GM12864 (cell line): ENCODE results near the gene CHRNA3.

ENCODE experiments used
- DNase-seq: peaks from one replicate; pipeline ENCODE4 v3.0.0-alpha.2; 2011; ENCODE audit warnings: low read depth
- H3K4me3 ChIP-seq: 2 replicates; pipeline ENCODE4 v1.5.1; 2011; ENCODE audit warnings: mild to moderate bottlenecking, low read depth, low read length, control low read depth
- CTCF ChIP-seq: IDR thresholded peaks from 2 replicates; pipeline ENCODE4 v1.5.1; 2011; ENCODE audit warnings: low read depth, mild to moderate bottlenecking, moderate library complexity, low read length, control low read depth, inconsistent platforms; ENCODE audit errors: missing control alignments

CHRNA3 gene

GRCh38 chr15:78637776-78638435, 17.1 kb upstream of the CHRNA3 start:
- H3K4me3 ChIP-seq, result no peak overlapping the region
- no peak for TF ChIP-seq CTCF
- no peak for DNase-seq

- H3K4me3 ChIP-seq, result no peak overlapping the region
- DNase-seq, result no peak
- no peak for TF ChIP-seq CTCF
Observed at GRCh38 chr15:78636378-78636859, 15.6 kb upstream of the CHRNA3 start.

DNA sequence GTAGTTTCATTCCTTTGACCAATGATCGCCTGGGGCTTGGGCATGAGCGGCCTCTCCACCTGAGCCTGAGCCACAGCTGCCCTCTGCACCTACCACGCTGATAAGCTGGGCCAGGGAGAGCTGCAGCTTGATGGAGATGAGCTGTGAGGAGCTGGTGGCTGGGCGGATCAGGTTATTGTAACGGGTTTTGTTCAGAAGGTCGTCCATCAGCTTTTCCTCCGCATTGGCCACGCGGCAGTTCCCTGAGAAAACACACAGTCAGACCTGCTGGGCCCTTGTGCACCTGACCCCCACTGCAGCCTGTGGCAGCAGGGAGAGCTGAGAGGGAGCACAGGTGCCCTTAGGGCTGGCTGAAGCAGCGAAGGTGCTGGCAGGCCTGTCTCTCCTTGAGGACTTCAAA, 14.6 kb upstream of the CHRNA3 start:
- no peak for DNase-seq
- no peak for TF ChIP-seq CTCF

DNA sequence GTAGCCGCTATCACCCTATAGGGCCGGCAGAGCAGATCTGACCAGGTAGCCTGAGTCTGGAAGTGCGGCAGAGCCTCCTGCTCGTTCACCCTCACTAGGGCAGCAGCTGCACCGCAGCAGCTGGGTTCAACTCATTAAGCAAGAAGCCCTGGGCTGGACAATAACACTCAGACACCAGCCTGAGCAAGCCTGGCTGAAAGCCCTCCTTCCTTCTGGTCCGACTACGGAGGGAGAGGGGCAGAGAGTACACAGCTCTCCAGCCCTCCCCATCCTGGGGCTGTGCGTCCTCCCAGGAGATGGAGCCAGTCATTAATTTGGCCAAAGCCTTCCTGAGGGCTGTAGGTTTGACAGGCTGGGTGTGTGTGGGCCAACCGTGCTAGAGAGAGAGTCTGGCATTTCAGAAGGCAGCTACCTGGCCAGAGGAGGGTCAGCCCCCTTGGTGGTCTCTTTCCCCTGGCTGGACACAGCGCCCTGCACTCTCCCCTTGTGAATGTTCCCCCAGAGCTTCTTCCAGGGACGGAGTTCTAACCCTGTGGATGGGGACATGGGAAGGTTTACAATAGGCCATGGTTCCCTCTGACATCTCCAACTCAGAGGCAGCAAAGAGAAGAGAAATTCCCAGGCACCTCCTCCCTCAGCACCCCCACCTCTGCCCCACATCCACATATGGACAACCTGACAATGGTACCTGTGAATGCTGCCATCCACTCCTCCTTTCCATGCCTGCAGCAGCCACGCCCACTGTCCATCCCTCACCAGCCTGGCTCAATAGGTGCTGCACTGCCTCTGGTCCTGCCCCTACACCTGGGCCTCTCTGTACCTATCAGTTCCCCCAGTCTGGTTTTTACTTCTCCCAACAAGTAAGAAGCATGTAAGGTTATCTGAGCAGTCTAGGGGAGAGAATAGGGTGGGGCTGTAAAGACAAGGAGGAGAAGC, 13.7 kb upstream of the CHRNA3 start:
- no peak for TF ChIP-seq CTCF
- H3K4me3 ChIP-seq, result no peak overlapping the region
- DNase-seq, result no peak

More for the DNA sequence above, 14.6 kb upstream of the CHRNA3 start:
- no peak overlapping the region for H3K4me3 ChIP-seq

DNA sequence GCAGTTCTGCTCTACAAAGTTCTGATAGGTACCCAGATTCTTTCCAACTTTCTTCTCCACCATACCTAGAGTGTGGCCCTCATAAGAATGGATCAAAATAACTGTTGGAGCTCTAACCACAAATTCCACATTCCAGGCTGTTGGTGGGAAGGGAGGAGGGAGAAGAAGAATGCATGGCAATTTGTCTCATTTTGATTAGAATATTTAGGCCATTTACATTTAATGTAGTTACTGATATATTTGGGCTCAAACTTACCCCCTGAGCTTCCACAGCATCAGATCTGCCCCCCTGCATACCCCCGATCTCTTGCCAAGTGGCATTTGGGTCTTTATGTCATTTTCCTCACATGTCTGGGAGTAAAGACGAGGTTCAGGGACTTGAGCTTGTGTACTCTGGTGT, 12.6 kb upstream of the CHRNA3 start:
- no peak for TF ChIP-seq CTCF
- no peak for DNase-seq
- H3K4me3 ChIP-seq, result no peak overlapping the region

GRCh38 chr15:78630886-78631633, 10.3 kb upstream of the CHRNA3 start:
- no peak overlapping the region for H3K4me3 ChIP-seq
- TF ChIP-seq CTCF, result no peak
- no peak for DNase-seq
